HG02759 (cell line): ENCODE results near the gene DPH6.
"Not testable (repeated sequence)": the region's sequence is repeated elsewhere in the genome, so short reads cannot be mapped to it uniquely, and the experiment has no call there.

Source experiments
- ATAC-seq: cut with Tn5 transposase; IDR thresholded peaks from one replicate; pipeline ENCODE4 v1.9.1; 2021; ENCODE audit warnings: mild to moderate bottlenecking, moderate library complexity; ENCODE audit not compliant: unreplicated experiment

The DPH6 gene

GRCh38 chr15:35351059-35351458, 194.9 kb downstream of the DPH6 start:
- no peak for ATAC-seq

GRCh38 chr15:35349916-35350315, 196.0 kb downstream of the DPH6 start:
- ATAC-seq = no peak

- ATAC-seq = no peak
These were observed 215.0 kb downstream of the DPH6 start for GRCh38 chr15:35330916-35331315.

- no peak for ATAC-seq
These were observed 215.8 kb downstream of the DPH6 start for GRCh38 chr15:35330048-35330695.

GRCh38 chr15:35329521-35329961, 216.4 kb downstream of the DPH6 start:
- ATAC-seq = no peak

- not testable (repeated sequence) for ATAC-seq
These were observed 217.1 kb downstream of the DPH6 start for GRCh38 chr15:35328836-35329235.

- no peak for ATAC-seq
These were observed 218.2 kb downstream of the DPH6 start for GRCh38 chr15:35327789-35328188.

GRCh38 chr15:35325374-35325941, 220.5 kb downstream of the DPH6 start:
- no peak for ATAC-seq

GRCh38 chr15:35323141-35323540, 222.8 kb downstream of the DPH6 start:
- no peak for ATAC-seq

GRCh38 chr15:35321926-35322325, 224.0 kb downstream of the DPH6 start:
- no peak for ATAC-seq

- ATAC-seq = no peak
These were observed 225.1 kb downstream of the DPH6 start for GRCh38 chr15:35320911-35321310.
